BJ (cell line): Measurements from ENCODE around the gene GORASP2. TPM values are rescaled to one million over a fixed set of nuclear protein-coding genes. Genes with fewer than 3 reads are reported as not detected.

Source experiments
- CTCF ChIA-PET: fragments of 350-600 bp; formaldehyde crosslinking; extraction: SDS; loops from one replicate; lab custom pipeline; 2021; ENCODE audit warnings: antibody characterized with exemption, inconsistent platforms; lab: Yijun Ruan, JAX
- POLR2A ChIA-PET: fragments of 300-600 bp; sonication (Branson Sonifier 250); formaldehyde crosslinking; extraction: SDS; loops from one replicate; lab custom pipeline; 2021; ENCODE audit warnings: antibody characterized with exemption; lab: Charles Lee
- DNase-seq: peaks from one replicate; pipeline ENCODE4 v3.0.0-alpha.2; 2011; ENCODE audit warnings: low read depth
- H3K27me3 ChIP-seq: 2 replicates; pipeline ENCODE4 v1.6.0; 2011; ENCODE audit warnings: low read length; ENCODE audit not compliant: control insufficient read depth, insufficient read depth
- H3K36me3 ChIP-seq: 2 replicates; pipeline ENCODE4 v1.5.1; 2011; ENCODE audit warnings: low read length; ENCODE audit not compliant: control insufficient read depth, insufficient read depth
- H3K4me3 ChIP-seq: 2 replicates; pipeline ENCODE4 v1.5.1; 2011; ENCODE audit warnings: low read depth, mild to moderate bottlenecking, control low read depth, low read length
- polyA plus RNA-seq: library from polyadenylated mRNA; depleted of rRNA; stranded (reverse); fragments of >200 nt; gene quantifications from 2 replicates; pipeline ENCODE4 v1.2.3, GENCODE V29; 2011
- TF ChIP-seq, protein P1 (sequence below): IDR thresholded peaks from 2 replicates; pipeline ENCODE4 v1.5.1; 2011; ENCODE audit warnings: low read depth, mild to moderate bottlenecking, control low read depth, inconsistent platforms, low read length, moderate library complexity; ENCODE audit not compliant: insufficient read depth

The GORASP2 gene
- polyA plus RNA-seq, 1 experiment: 194 TPM

DNA sequence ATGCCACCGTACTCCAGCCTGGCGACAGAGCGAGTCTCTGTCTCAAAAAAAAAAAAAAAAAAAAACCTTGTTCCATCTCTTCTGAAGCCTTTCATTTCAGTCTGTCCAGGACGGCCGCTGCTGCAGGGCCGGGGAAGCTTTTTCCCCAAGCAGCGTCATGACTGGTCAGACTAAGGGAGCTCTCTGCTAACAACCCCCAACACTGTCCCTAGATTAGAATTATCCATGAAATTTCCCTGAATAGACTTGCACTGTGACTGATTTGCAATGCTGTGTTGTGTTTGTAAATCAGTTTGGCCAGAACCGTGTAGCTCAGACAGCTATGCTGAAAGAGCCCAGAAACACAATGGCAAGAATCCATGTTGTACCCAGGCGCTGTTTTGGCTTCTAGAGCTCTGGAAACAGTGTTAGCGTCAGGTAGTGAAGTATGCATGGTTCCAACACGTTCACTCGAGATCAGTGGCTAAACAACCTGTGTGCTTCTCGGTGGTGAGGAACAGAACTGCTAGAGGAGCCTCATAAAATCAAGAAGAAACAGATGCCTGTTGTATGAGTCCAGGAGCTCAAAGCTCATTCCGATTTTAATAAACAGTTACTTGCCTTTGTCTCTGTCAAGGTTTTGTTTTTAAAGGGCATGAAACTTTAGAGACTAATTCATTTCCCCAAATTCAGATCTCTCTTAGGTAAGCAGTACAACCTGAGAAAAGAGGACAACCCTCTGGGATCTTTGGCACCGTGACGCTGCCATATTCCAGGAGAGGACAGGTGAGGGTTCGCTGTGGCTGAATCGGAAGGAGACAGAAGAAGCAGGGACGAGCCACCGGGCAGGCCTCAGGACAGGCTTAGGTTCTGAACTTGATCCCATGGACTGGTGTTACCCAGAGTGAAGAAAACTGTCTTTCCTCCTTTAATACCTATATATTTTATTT is 43.5 kb downstream of the GORASP2 start:
- Histone ChIP-seq H3K4me3 (no peak overlapping the region), H3K36me3 (peaks cover 6% of the 10 kb centered on the region), H3K27me3 (no peaks in the 10 kb centered on the region)
- DNase-seq: no peak
- TF ChIP-seq, protein P1, sequence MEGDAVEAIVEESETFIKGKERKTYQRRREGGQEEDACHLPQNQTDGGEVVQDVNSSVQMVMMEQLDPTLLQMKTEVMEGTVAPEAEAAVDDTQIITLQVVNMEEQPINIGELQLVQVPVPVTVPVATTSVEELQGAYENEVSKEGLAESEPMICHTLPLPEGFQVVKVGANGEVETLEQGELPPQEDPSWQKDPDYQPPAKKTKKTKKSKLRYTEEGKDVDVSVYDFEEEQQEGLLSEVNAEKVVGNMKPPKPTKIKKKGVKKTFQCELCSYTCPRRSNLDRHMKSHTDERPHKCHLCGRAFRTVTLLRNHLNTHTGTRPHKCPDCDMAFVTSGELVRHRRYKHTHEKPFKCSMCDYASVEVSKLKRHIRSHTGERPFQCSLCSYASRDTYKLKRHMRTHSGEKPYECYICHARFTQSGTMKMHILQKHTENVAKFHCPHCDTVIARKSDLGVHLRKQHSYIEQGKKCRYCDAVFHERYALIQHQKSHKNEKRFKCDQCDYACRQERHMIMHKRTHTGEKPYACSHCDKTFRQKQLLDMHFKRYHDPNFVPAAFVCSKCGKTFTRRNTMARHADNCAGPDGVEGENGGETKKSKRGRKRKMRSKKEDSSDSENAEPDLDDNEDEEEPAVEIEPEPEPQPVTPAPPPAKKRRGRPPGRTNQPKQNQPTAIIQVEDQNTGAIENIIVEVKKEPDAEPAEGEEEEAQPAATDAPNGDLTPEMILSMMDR: no peak
- ChIA-PET POLR2A (interaction anchor here (0.5 kb wide), 1 partner anchor 440 kb away, joined by 6 read pairs; no protein-coding TSS in a partner anchor), CTCF (interaction anchor here (0.7 to 3.2 kb wide), 16 partner anchors 19 to 727 kb away, joined by 3 to 23 read pairs (median 3); no protein-coding TSS in a partner anchor)

GRCh38 chr2:170973225-170973491 is 44.1 kb downstream of the GORASP2 start:
- ChIA-PET CTCF (interaction anchor here (0.7 to 3.2 kb wide), 15 partner anchors 20 to 726 kb away, joined by 3 to 23 read pairs (median 3); no protein-coding TSS in a partner anchor), POLR2A (interaction anchor here (0.5 kb wide), 1 partner anchor 440 kb away, joined by 6 read pairs; no protein-coding TSS in a partner anchor)
- no peak for DNase-seq
- 0 out of 2 replicates have a peak, but pooled peaks cover 2% of the 10 kb centered on the region for H3K36me3 ChIP-seq
- peak overlapping the region; percentile 75 for H3K4me3 ChIP-seq
- TF ChIP-seq, protein P1: no peak
- no peaks in the 10 kb centered on the region for H3K27me3 ChIP-seq

GRCh38 chr2:170973492-170974303 is 44.6 kb downstream of the GORASP2 start:
- H3K4me3 ChIP-seq: peak overlapping the region; percentile 75
- ChIA-PET POLR2A (no interaction called here), CTCF (interaction anchor here (0.7 to 3.2 kb wide), 23 partner anchors 20 to 726 kb away, joined by 3 to 23 read pairs (median 3); partner anchors contain the start of genes DCAF17, GORASP2 and METTL8)
- H3K27me3 ChIP-seq: no peaks in the 10 kb centered on the region
- H3K36me3 ChIP-seq: no peaks in the 10 kb centered on the region
- TF ChIP-seq, protein P1: peak; percentile 73
- DNase-seq: no peak

- DNase-seq: no peak
- H3K4me3 ChIP-seq: no peak overlapping the region
- H3K36me3 ChIP-seq: no peaks in the 10 kb centered on the region
- CTCF ChIA-PET: interaction anchor here (0.6 to 2.4 kb wide), 13 partner anchors 45 to 599 kb away, joined by 3 to 14 read pairs (median 4); partner anchors contain the start of genes DCAF17, GORASP2 and METTL8
- no peaks in the 10 kb centered on the region for H3K27me3 ChIP-seq
- POLR2A ChIA-PET: no interaction called here
- TF ChIP-seq, protein P1: no peak
These were observed 45.4 kb downstream of the GORASP2 start for GRCh38 chr2:170974304-170974993.
